GM23338 (cell line): ENCODE measurements around the gene OR4D6. TPM values are rescaled to one million over a fixed set of nuclear protein-coding genes. Genes with fewer than 3 reads are reported as not detected.

Source experiments
- ATAC-seq: fragments of 200-7000 bp; cut with Tn5 transposase; 3 replicates; pipeline ENCODE4 v1.9.1; 2020
- DNase-seq: peaks from one replicate; pipeline ENCODE4 v3.0.0-alpha.2; 2015; ENCODE audit warnings: low spot score
- H2AFZ ChIP-seq: fragments of 200-600 bp; sonication (generic); 2 replicates; pipeline ENCODE4 v1.8.0; 2016; ENCODE audit warnings: antibody characterized with exemption, mild to moderate bottlenecking, moderate library complexity
- H3F3A ChIP-seq: fragments of 200-600 bp; sonication (generic); replicated peaks from 2 replicates; pipeline ENCODE4 v1.8.0; 2017; ENCODE audit warnings: antibody characterized with exemption, mixed run types, low read depth
- H3K27ac ChIP-seq: fragments of 200-600 bp; sonication (generic); 2 replicates; pipeline ENCODE4 v1.6.1; 2016; ENCODE audit warnings: low read depth
- H3K27me3 ChIP-seq: fragments of 200-600 bp; sonication (generic); 2 replicates; pipeline ENCODE4 v1.8.0; 2016; ENCODE audit warnings: mild to moderate bottlenecking, mixed run types, moderate library complexity; ENCODE audit not compliant: insufficient read depth
- H3K36me3 ChIP-seq: fragments of 200-600 bp; sonication (generic); 2 replicates; pipeline ENCODE4 v1.8.0; 2016; ENCODE audit warnings: mild to moderate bottlenecking; ENCODE audit not compliant: insufficient read depth
- H3K4me1 ChIP-seq: fragments of 200-600 bp; sonication (generic); 2 replicates; pipeline ENCODE4 v1.8.0; 2016; ENCODE audit warnings: mild to moderate bottlenecking, moderate library complexity; ENCODE audit not compliant: insufficient read depth
- H3K4me2 ChIP-seq: fragments of 200-600 bp; sonication (generic); 2 replicates; pipeline ENCODE4 v1.7.1; 2017; ENCODE audit warnings: mixed run types
- H3K4me3 ChIP-seq: fragments of 200-600 bp; sonication (generic); 2 replicates; pipeline ENCODE4 v1.6.1; 2016; ENCODE audit warnings: mixed run types
- H3K79me2 ChIP-seq: fragments of 200-600 bp; sonication (generic); replicated peaks from 2 replicates; pipeline ENCODE4 v1.8.0; 2017; ENCODE audit warnings: mild to moderate bottlenecking; ENCODE audit not compliant: insufficient read depth
- H3K9me2 ChIP-seq: fragments of 200-600 bp; sonication (generic); 2 replicates; pipeline ENCODE4 v1.8.0; 2017; ENCODE audit not compliant: insufficient read depth
- H4K20me1 ChIP-seq: fragments of 200-600 bp; sonication (generic); replicated peaks from 2 replicates; pipeline ENCODE4 v1.8.0; 2017; ENCODE audit warnings: mild to moderate bottlenecking; ENCODE audit not compliant: insufficient read depth
- H3K27ac Mint-ChIP-seq: 2 replicates; pipeline ENCODE4 v1.8.0; 2020; ENCODE audit warnings: inconsistent platforms, mild to moderate bottlenecking, moderate library complexity, mixed read lengths
- H3K27me3 Mint-ChIP-seq: 3 replicates; pipeline ENCODE4 v1.8.0; 2022; ENCODE audit warnings: low read depth, mild to moderate bottlenecking, moderate library complexity, mixed read lengths, inconsistent platforms; ENCODE audit not compliant: insufficient read depth, poor library complexity
- H3K36me3 Mint-ChIP-seq: 3 replicates; pipeline ENCODE4 v1.8.0; 2021; ENCODE audit warnings: low read depth, mild to moderate bottlenecking, inconsistent platforms, moderate library complexity, mixed read lengths
- H3K4me1 Mint-ChIP-seq: 3 replicates; pipeline ENCODE4 v1.8.0; 2020; ENCODE audit warnings: mild to moderate bottlenecking, inconsistent platforms, mixed read lengths
- H3K4me3 Mint-ChIP-seq: 3 replicates; pipeline ENCODE4 v1.8.0; 2021; ENCODE audit warnings: moderate library complexity, mild to moderate bottlenecking, inconsistent platforms, mixed read lengths
- H3K9me3 Mint-ChIP-seq: 3 replicates; pipeline ENCODE4 v1.8.0; 2020; ENCODE audit warnings: moderate library complexity, mild to moderate bottlenecking, inconsistent platforms, mixed read lengths
- CREB1 ChIP-seq: fragments of 250-450 bp; sonication (Bioruptor Pico); IDR thresholded peaks from 2 replicates; pipeline ENCODE4 v1.5.0; 2020; ENCODE audit warnings: low read depth, mild to moderate bottlenecking, moderate library complexity
- CTCF ChIP-seq, 2 experiments: fragments of 200-600 bp in 1 of 2; sonication (generic) in 1 of 2; conservative IDR thresholded peaks; 2 replicates each; pipeline versions ENCODE4 v1.5.1 to v1.6.1; 2016 to 2017; ENCODE audit warnings: antibody characterized with exemption in 2 of 2, low read depth in 2 of 2, mild to moderate bottlenecking in 2 of 2, moderate library complexity in 1 of 2
- ETS1 ChIP-seq: IDR thresholded peaks from 2 replicates; pipeline ENCODE4 v1.6.1; 2016; ENCODE audit warnings: antibody characterized with exemption
- EZH2 ChIP-seq: fragments of 200-600 bp; sonication (generic); IDR thresholded peaks from one replicate; pipeline ENCODE4 v1.8.0; 2017; ENCODE audit warnings: antibody characterized with exemption, mild to moderate bottlenecking, low read depth; ENCODE audit not compliant: unreplicated experiment
- EZH2phosphoT487 ChIP-seq: fragments of 200-600 bp; sonication (generic); IDR thresholded peaks from one replicate; pipeline ENCODE4 v1.8.1; 2018; ENCODE audit warnings: antibody characterized with exemption; ENCODE audit not compliant: unreplicated experiment
- JUNB ChIP-seq: IDR thresholded peaks from one replicate; pipeline ENCODE4 v1.6.1; 2016; ENCODE audit warnings: antibody characterized with exemption; ENCODE audit not compliant: unreplicated experiment
- NANOG ChIP-seq: IDR thresholded peaks from 2 replicates; pipeline ENCODE4 v1.6.1; 2016; ENCODE audit warnings: antibody characterized with exemption, borderline replicate concordance
- POLR2AphosphoS5 ChIP-seq: IDR thresholded peaks from 2 replicates; pipeline ENCODE4 v1.6.1; 2016; ENCODE audit warnings: antibody characterized with exemption, low read depth
- REST ChIP-seq: IDR thresholded peaks from one replicate; pipeline ENCODE4 v1.6.1; 2018; ENCODE audit warnings: antibody characterized with exemption; ENCODE audit not compliant: unreplicated experiment
- STAT1 ChIP-seq: IDR thresholded peaks from one replicate; pipeline ENCODE4 v1.6.1; 2016; ENCODE audit warnings: antibody characterized with exemption; ENCODE audit not compliant: unreplicated experiment
- ZNF114 ChIP-seq: fragments of 250-450 bp; sonication (Bioruptor Pico); IDR thresholded peaks from 2 replicates; pipeline ENCODE4 v1.5.0; 2020; ENCODE audit warnings: mild to moderate bottlenecking, moderate library complexity
- ZNF331 ChIP-seq: fragments of 250-450 bp; sonication (Bioruptor Pico); IDR thresholded peaks from 2 replicates; pipeline ENCODE4 v1.5.0; 2020; ENCODE audit warnings: low read depth, mild to moderate bottlenecking, moderate library complexity
- ZNF462 ChIP-seq: fragments of 250-450 bp; sonication (Bioruptor Pico); IDR thresholded peaks from 2 replicates; pipeline ENCODE4 v1.5.0; 2020; ENCODE audit warnings: mild to moderate bottlenecking, moderate library complexity
- polyA plus RNA-seq: library from polyadenylated mRNA; unstranded; fragments of >200 nt; fragmentation: Nextera tagmentation; extraction: Ambion mirVana; gene quantifications from 2 replicates; pipeline ENCODE4 v1.2.1, GENCODE V29; 2016
- total RNA-seq: library from RNA; depleted of rRNA; stranded (reverse); fragments of >200 nt; shearing (Covaris generic); gene quantifications from 2 replicates; pipeline ENCODE4 v1.2.3, GENCODE V29; 2014

The OR4D6 gene
- total and polyA plus RNA-seq, 2 experiments from 2014 or later = not detected

GRCh38 chr11:59417023-59417422 lies 39.7 kb upstream of the OR4D6 start:
- no peaks in the 10 kb centered on the region for H3K4me1 Mint-ChIP-seq
- H3K36me3 Mint-ChIP-seq = no peaks in the 10 kb centered on the region; the same call in 2 of the 3 replicates
- no peaks in the 10 kb centered on the region for H3F3A ChIP-seq
- no peak overlapping the region for H2AFZ ChIP-seq
- H3K27ac Mint-ChIP-seq = no peak overlapping the region
- no peak overlapping the region for H3K4me2 ChIP-seq
- ATAC-seq (no peak), DNase-seq (no peak)
- H3K27ac ChIP-seq = no peak overlapping the region
- no peaks in the 10 kb centered on the region for H3K27me3 ChIP-seq
- H3K4me3 ChIP-seq = no peak overlapping the region
- no peaks in the 10 kb centered on the region for H3K27me3 Mint-ChIP-seq
- no peaks in the 10 kb centered on the region for H3K4me1 ChIP-seq
- no peak overlapping the region for H3K4me3 Mint-ChIP-seq
- no peaks in the 10 kb centered on the region for H3K36me3 ChIP-seq
- H3K9me2 ChIP-seq = peaks cover 16% of the 10 kb centered on the region
- H4K20me1 ChIP-seq = no peaks in the 10 kb centered on the region
- TF ChIP-seq EZH2 (no peak), POLR2AphosphoS5 (no peak), NANOG (no peak), ZNF462 (CRISPR knock-in tag) (no peak), ZNF114 (no peak), ETS1 (no peak), CTCF (conservative IDR thresholded peaks at IDR 0.05; ENCODE audit: low read depth in 2 of 2) (no peak), REST (no peak), STAT1 (no peak), EZH2phosphoT487 (no peak), JUNB (no peak), ZNF331 (CRISPR knock-in tag) (no peak), CREB1 (CRISPR knock-in tag) (no peak)
- H3K9me3 Mint-ChIP-seq = peaks cover 9% of the 10 kb centered on the region
- no peaks in the 10 kb centered on the region for H3K79me2 ChIP-seq
